NB4 (cell line): ENCODE measurements around the gene IFT80.
A peak's percentile ranks its signal among the peaks of the same experiment; 100 is the strongest.

ENCODE experiments used
- DNase-seq: peaks from one replicate; pipeline ENCODE4 v3.0.0; 2010; ENCODE audit warnings: low read depth
- H3K4me3 ChIP-seq: one replicate; pipeline ENCODE4 v1.5.1; 2011; ENCODE audit warnings: mild to moderate bottlenecking, low read depth, low read length, moderate library complexity
- CTCF ChIP-seq: IDR thresholded peaks from one replicate; pipeline ENCODE4 v1.5.1; 2012; ENCODE audit warnings: low read depth, low read length
- MAX ChIP-seq: IDR thresholded peaks from 2 replicates; pipeline ENCODE4 v1.6.1; 2011; ENCODE audit warnings: low read depth, low read length
- MYC ChIP-seq: IDR thresholded peaks from 2 replicates; pipeline ENCODE4 v1.6.1; 2011; ENCODE audit warnings: low read depth, low read length
- POLR2A ChIP-seq: IDR thresholded peaks from 2 replicates; pipeline ENCODE4 v1.6.1; 2011; ENCODE audit warnings: mild to moderate bottlenecking; ENCODE audit not compliant: insufficient read length; ENCODE audit errors: extremely low read depth

Gene IFT80

GRCh38 chr3:160398820-160399124 is 253 bp downstream of the IFT80 start:
- no peak for DNase-seq
- H3K4me3 ChIP-seq, result peak overlapping the region; percentile 79
- no peak for TF ChIP-seq MYC
- no peak for TF ChIP-seq MAX
- no peak for TF ChIP-seq POLR2A

GRCh38 chr3:160395297-160395696 is 3.7 kb downstream of the IFT80 start:
- no peak overlapping the region for H3K4me3 ChIP-seq

GRCh38 chr3:160394009-160394392 is 5.0 kb downstream of the IFT80 start:
- no peak overlapping the region for H3K4me3 ChIP-seq
- no peak for TF ChIP-seq CTCF
- no peak for TF ChIP-seq MYC
- no peak for TF ChIP-seq POLR2A
- no peak for TF ChIP-seq MAX
- DNase-seq, result no peak

More at GRCh38 chr3:160395297-160395696, 3.7 kb downstream of the IFT80 start:
- TF ChIP-seq CTCF (no peak), POLR2A (no peak), MAX (no peak), MYC (no peak)
- peak; percentile 16 for DNase-seq

- no peak overlapping the region for H3K4me3 ChIP-seq
- DNase-seq, result no peak
- TF ChIP-seq POLR2A, result no peak
- no peak for TF ChIP-seq CTCF
- TF ChIP-seq MYC, result no peak
- no peak for TF ChIP-seq MAX
Measured at GRCh38 chr3:160393346-160394008, 5.5 kb downstream of the IFT80 start.

- TF ChIP-seq MAX, result no peak
- no peak for TF ChIP-seq MYC
- no peak for TF ChIP-seq POLR2A
- TF ChIP-seq CTCF, result no peak
- no peak for DNase-seq
Measured at GRCh38 chr3:160392798-160393197, 6.2 kb downstream of the IFT80 start.

GRCh38 chr3:160390565-160391138 is 8.4 kb downstream of the IFT80 start:
- H3K4me3 ChIP-seq, result no peak overlapping the region
- no peak for TF ChIP-seq MAX
- no peak for TF ChIP-seq POLR2A
- TF ChIP-seq CTCF, result no peak
- no peak for TF ChIP-seq MYC
- no peak for DNase-seq

More at GRCh38 chr3:160392798-160393197, 6.2 kb downstream of the IFT80 start:
- no peak overlapping the region for H3K4me3 ChIP-seq
